Psoas muscle (tissue), 8 donors: ENCODE measurements around the gene MYBPH. TPM values are rescaled to one million over a fixed set of nuclear protein-coding genes. Genes with fewer than 3 reads are reported as not detected.

Experiments used
- ATAC-seq, 4 donors: fragments of 200-7000 bp; cut with Tn5 transposase; one replicate each; pipeline ENCODE4 v1.9.1; 2020; ENCODE audit warnings: moderate library complexity in 3 of 4, mild to moderate bottlenecking in 2 of 4
- DNase-seq, 2 donors: peaks; one replicate each; pipeline ENCODE4 v3.0.0-alpha.2; 2020
- H3K27ac ChIP-seq: fragments of 200-600 bp; one replicate; pipeline ENCODE4 v1.8.0; 2022
- H3K27me3 ChIP-seq, 3 donors: fragments of 200-600 bp in 1 of 3; one replicate each; pipeline versions ENCODE4 v1.6.1 to v1.8.0; 2013 to 2022; ENCODE audit warnings: low read length in 2 of 3, mild to moderate bottlenecking in 2 of 3, moderate library complexity in 1 of 3; ENCODE audit not compliant: insufficient read depth in 3 of 3
- H3K36me3 ChIP-seq, 2 donors: fragments of 200-600 bp in 1 of 2; one replicate each; pipeline versions ENCODE4 v1.6.1 to v1.8.0; 2013 to 2022; ENCODE audit warnings: low read depth in 1 of 2, mild to moderate bottlenecking in 1 of 2, moderate library complexity in 1 of 2; ENCODE audit not compliant: insufficient read depth in 1 of 2
- H3K4me1 ChIP-seq: fragments of 200-600 bp; one replicate; pipeline ENCODE4 v1.8.0; 2022
- H3K4me3 ChIP-seq: fragments of 200-600 bp; one replicate; pipeline ENCODE4 v1.8.0; 2022; ENCODE audit warnings: mild to moderate bottlenecking
- H3K9me3 ChIP-seq: fragments of 200-600 bp; one replicate; pipeline ENCODE4 v1.8.0; 2022
- CTCF ChIP-seq: fragments of 200-600 bp; IDR thresholded peaks from one replicate; pipeline ENCODE4 v1.8.0; 2022; ENCODE audit warnings: antibody characterized with exemption
- WGBS, 3 donors: extraction: QIAGEN DNeasy Blood & Tissue Kit; methylation state at CpG; one replicate each; pipeline versions ENCODE4 v1.1.6 to v1.1.7; 2013; 5-methylcytosine and 5-hydroxymethylcytosine counted together
- intact Hi-C, 2 donors: fragments of 100-400 bp; cut with DNase I; formaldehyde crosslinking; loops; one replicate each; pipeline versions ENCODE4 v1.11.0 to v1.14.2; 2022
- polyA plus RNA-seq, 3 donors: library from polyadenylated mRNA; stranded (reverse); fragments of 200-250 nt; gene quantifications; one replicate each; pipeline ENCODE4 v1.2.3, GENCODE V29; 2013
- total RNA-seq, 4 donors: library from RNA; stranded (reverse); fragmentation: NEBNext Ultra II Directional in 2 of 4; extraction: Animal tissue kit (Norgen Biotek cat#: 25700) in 2 of 4; gene quantifications; one replicate each; pipeline versions ENCODE4 v1.2.1 to v1.2.4, GENCODE V29; 2021 to 2023
- donor health status: healthy with polysubstance abuse.
- donor health status: DM: no; HTN: no; CAD: no; lungs with moderate emphysema.
- donor health status: Bipolar disorder and iron deficiency.
- donor health status: healthy.
- donor health status: DM: yes; HTN: yes; CAD: no.
- donor health status: DM: no; HTN: no; CAD: no.
- donor health status: DM: no; HTN: no; CAD: no.
- donor health status: DM: yes; HTN: yes; CAD: no.

Gene MYBPH
- total and polyA plus RNA-seq, 7 donors = 18.0 to 882 (median 39.1) TPM

- TF ChIP-seq CTCF = no peak
- peak; percentile 67 to 76 (median 74) for ATAC-seq
These were observed 1.9 kb upstream of the MYBPH start for GRCh38 chr1:203177470-203178039.

GRCh38 chr1:203177036-203177405 is 1.4 kb upstream of the MYBPH start:
- Histone ChIP-seq H3K4me1 (peaks cover 59% of the 10 kb centered on the region), H3K9me3 (no peaks in the 10 kb centered on the region), H3K27me3 (no peaks in the 10 kb centered on the region), H3K27ac (peak overlapping the region; percentile 89), H3K36me3 (no peaks in the 10 kb centered on the region), H3K4me3 (no peak overlapping the region)
- intact Hi-C loops = loop anchor here in 1 of 2 donors (5.0 kb wide), 1 partner anchor 90 kb away; no protein-coding TSS in a partner anchor
- ATAC-seq = no peak
- no peak for DNase-seq
- TF ChIP-seq CTCF = no peak
- 91 to 95% (median 94%) methylated on average over 6 of the region's 6 CpGs for WGBS, 3 donors

More at GRCh38 chr1:203177470-203178039, 1.9 kb upstream of the MYBPH start:
- 33 to 59% (median 38%) methylated on average over 9 of the region's 9 CpGs for WGBS, 3 donors
- H3K4me1 ChIP-seq = peaks cover 56% of the 10 kb centered on the region
- H3K27me3 ChIP-seq = no peaks in the 10 kb centered on the region
- peak overlapping the region; percentile 89 for H3K27ac ChIP-seq
- H3K4me3 ChIP-seq = no peak overlapping the region
- DNase-seq = peak; percentile 69 to 85
- no peaks in the 10 kb centered on the region for H3K9me3 ChIP-seq
- H3K36me3 ChIP-seq = no peaks in the 10 kb centered on the region
- intact Hi-C loops = loop anchor here in 1 of 2 donors (5.0 kb wide), 1 partner anchor 90 kb away; no protein-coding TSS in a partner anchor

- TF ChIP-seq CTCF = no peak
- Histone ChIP-seq H3K4me1 (peaks cover 59% of the 10 kb centered on the region), H3K27ac (peak overlapping the region; percentile 89), H3K27me3 (no peaks in the 10 kb centered on the region), H3K36me3 (peaks cover 0 to under 1% of the 10 kb centered on the region in 2 donors), H3K4me3 (no peak overlapping the region), H3K9me3 (no peaks in the 10 kb centered on the region)
- DNase-seq (no peak), ATAC-seq (no peak)
- WGBS, 3 donors = 90 to 94% (median 94%) methylated on average over 9 of the region's 9 CpGs
- intact Hi-C loops = loop anchor here in 1 of 2 donors (5.0 kb wide), 1 partner anchor 91 kb away; no protein-coding TSS in a partner anchor
These were observed 828 bp upstream of the MYBPH start for GRCh38 chr1:203176273-203177035.

GRCh38 chr1:203175827-203176241 is 208 bp upstream of the MYBPH start:
- WGBS, 3 donors = 62 to 71% (median 63%) methylated on average over 9 of the region's 9 CpGs
- peaks cover 0 to 3% of the 10 kb centered on the region in 2 donors for H3K36me3 ChIP-seq
- no peaks in the 10 kb centered on the region for H3K27me3 ChIP-seq
- peak overlapping the region; percentile 38 for H3K4me3 ChIP-seq
- peaks cover 59% of the 10 kb centered on the region for H3K4me1 ChIP-seq
- ATAC-seq (peak in 3 of 4 donors; percentile 5 to 30 (median 22)), DNase-seq (peak; percentile 73 to 77)
- no peaks in the 10 kb centered on the region for H3K9me3 ChIP-seq
- intact Hi-C loops = loop anchor here in 1 of 2 donors (2.0 to 5.0 kb wide), 2 partner anchors 25 to 91 kb away; no protein-coding TSS in a partner anchor
- peak overlapping the region; percentile 89 for H3K27ac ChIP-seq
- TF ChIP-seq CTCF = no peak
